ENCODE measurements around the gene NR4A1. TPM values are rescaled to one million over a fixed set of nuclear protein-coding genes. Genes with fewer than 3 reads are reported as not detected.

The NR4A1 gene
- polyA plus RNA-seq, 1 donor from 2014 or later: 3.4 TPM

GRCh38 chr12:52044292-52044983, 6.8 kb upstream of the NR4A1 start:
- Histone ChIP-seq H3K9ac (ENCODE audit: low read length) (no peak overlapping the region), H3K4me3 (ENCODE audit: low read length) (no peak overlapping the region), H3K27me3 (ENCODE audit: insufficient read depth, low read depth, low read length) (no peaks in the 10 kb centered on the region), H3K4me2 (ENCODE audit: low read length) (no peak overlapping the region), H3K27ac (ENCODE audit: low read length) (no peak overlapping the region), H3K79me2 (replicated peaks; ENCODE audit: insufficient read depth, low read length) (no peaks in the 10 kb centered on the region), H3K9me3 (ENCODE audit: low read length) (no peaks in the 10 kb centered on the region), H3F3A (ENCODE audit: insufficient read depth, low read length, poor library complexity, severe bottlenecking) (no peaks in the 10 kb centered on the region), H2AFZ (ENCODE audit: low read depth, low read length) (no peak overlapping the region), H3K9me2 (ENCODE audit: insufficient read depth, low read length) (no peaks in the 10 kb centered on the region), H3K36me3 (ENCODE audit: insufficient read depth, low read length) (no peaks in the 10 kb centered on the region), H4K20me1 (ENCODE audit: insufficient read depth) (no peaks in the 10 kb centered on the region)
- TF ChIP-seq POLR2AphosphoS5 (IDR thresholded peaks at IDR 0.05): no peak
- TF ChIP-seq EZH2 (IDR thresholded peaks at IDR 0.05; ENCODE audit: borderline replicate concordance, insufficient read depth, low read length, poor library complexity, severe bottlenecking): no peak
- no peak for TF ChIP-seq REST (IDR thresholded peaks at IDR 0.05; ENCODE audit: borderline replicate concordance)
- no peak for TF ChIP-seq EP300 (conservative IDR thresholded peaks at IDR 0.05; ENCODE audit: poor library complexity, severe bottlenecking)
- no peak for TF ChIP-seq MXI1 (conservative IDR thresholded peaks at IDR 0.05; ENCODE audit: poor library complexity, severe bottlenecking)
- no peak for TF ChIP-seq SMC3 (conservative IDR thresholded peaks at IDR 0.05; ENCODE audit: poor library complexity)
- no peak for TF ChIP-seq RAD21 (conservative IDR thresholded peaks at IDR 0.05)
- TF ChIP-seq CTCF (IDR thresholded peaks at IDR 0.05; ENCODE audit: poor library complexity, severe bottlenecking): no peak
- TF ChIP-seq TAF1 (IDR thresholded peaks at IDR 0.05; ENCODE audit: low read depth): no peak

- Histone ChIP-seq H4K20me1 (ENCODE audit: insufficient read depth) (no peaks in the 10 kb centered on the region), H3K9ac (ENCODE audit: low read length) (no peak overlapping the region), H3K4me2 (ENCODE audit: low read length) (no peak overlapping the region), H3K9me2 (ENCODE audit: insufficient read depth, low read length) (no peaks in the 10 kb centered on the region), H3K27ac (ENCODE audit: low read length) (no peak overlapping the region), H3K4me3 (ENCODE audit: low read length) (no peak overlapping the region), H2AFZ (ENCODE audit: low read depth, low read length) (no peak overlapping the region), H3K27me3 (ENCODE audit: insufficient read depth, low read depth, low read length) (no peaks in the 10 kb centered on the region), H3K36me3 (ENCODE audit: insufficient read depth, low read length) (no peaks in the 10 kb centered on the region), H3K9me3 (ENCODE audit: low read length) (no peaks in the 10 kb centered on the region), H3K79me2 (replicated peaks; ENCODE audit: insufficient read depth, low read length) (no peaks in the 10 kb centered on the region), H3F3A (ENCODE audit: insufficient read depth, low read length, poor library complexity, severe bottlenecking) (no peaks in the 10 kb centered on the region)
- TF ChIP-seq SMC3 (conservative IDR thresholded peaks at IDR 0.05; ENCODE audit: poor library complexity) (no peak), RAD21 (conservative IDR thresholded peaks at IDR 0.05) (no peak), MXI1 (conservative IDR thresholded peaks at IDR 0.05; ENCODE audit: poor library complexity, severe bottlenecking) (no peak), POLR2AphosphoS5 (IDR thresholded peaks at IDR 0.05) (no peak), REST (IDR thresholded peaks at IDR 0.05; ENCODE audit: borderline replicate concordance) (no peak), TAF1 (IDR thresholded peaks at IDR 0.05; ENCODE audit: low read depth) (no peak), EP300 (conservative IDR thresholded peaks at IDR 0.05; ENCODE audit: poor library complexity, severe bottlenecking) (no peak), EZH2 (IDR thresholded peaks at IDR 0.05; ENCODE audit: borderline replicate concordance, insufficient read depth, low read length, poor library complexity, severe bottlenecking) (no peak), CTCF (IDR thresholded peaks at IDR 0.05; ENCODE audit: poor library complexity, severe bottlenecking) (no peak)
Observed at GRCh38 chr12:52045794-52046199, 5.4 kb upstream of the NR4A1 start.

All from neural cell (in vitro differentiated cells).